Lung (tissue), 12 donors: ENCODE measurements around the gene LIMS2. TPM values are rescaled to one million over a fixed set of nuclear protein-coding genes. Genes with fewer than 3 reads are reported as not detected.

Experiments used
- ATAC-seq: fragments of 200-7000 bp; cut with Tn5 transposase; one replicate; pipeline ENCODE4 v1.9.1; 2020; ENCODE audit warnings: moderate number of reproducible peaks; ENCODE audit not compliant: insufficient read depth, low FRiP score
- DNase-seq, 3 donors: peaks; one replicate each; pipeline ENCODE4 v3.0.0-alpha.2; 2013 to 2017
- H3K27ac ChIP-seq, 2 donors: one replicate each; pipeline ENCODE4 v1.5.1; 2013; ENCODE audit warnings: mild to moderate bottlenecking in 2 of 2, moderate library complexity in 2 of 2, control low read depth in 1 of 2, inconsistent platforms in 1 of 2, low read depth in 1 of 2, low read length in 1 of 2
- H3K27me3 ChIP-seq, 3 donors: one replicate each; pipeline ENCODE4 v1.5.1; 2013; ENCODE audit warnings: low read length in 2 of 3; ENCODE audit not compliant: control insufficient read depth in 3 of 3, insufficient read depth in 3 of 3
- H3K36me3 ChIP-seq, 4 donors: one replicate each; pipeline ENCODE4 v1.5.1; 2013; ENCODE audit warnings: low read length in 4 of 4, mild to moderate bottlenecking in 1 of 4, moderate library complexity in 1 of 4; ENCODE audit not compliant: control insufficient read depth in 4 of 4, insufficient read depth in 4 of 4
- H3K4me1 ChIP-seq, 5 donors: one replicate each; pipeline ENCODE4 v1.5.1; 2013; ENCODE audit warnings: low read length in 5 of 5, mild to moderate bottlenecking in 2 of 5, moderate library complexity in 1 of 5; ENCODE audit not compliant: control insufficient read depth in 5 of 5, insufficient read depth in 5 of 5
- H3K4me3 ChIP-seq: one replicate; pipeline ENCODE4 v1.5.1; 2013; ENCODE audit warnings: mild to moderate bottlenecking, control low read depth, moderate library complexity
- H3K9ac ChIP-seq, 2 donors: one replicate each; pipeline ENCODE4 v1.5.1; 2013; ENCODE audit warnings: low read length in 2 of 2, control low read depth in 1 of 2; ENCODE audit not compliant: insufficient read depth in 1 of 2
- H3K9me3 ChIP-seq, 4 donors: one replicate each; pipeline ENCODE4 v1.5.1; 2013; ENCODE audit warnings: low read length in 3 of 4, mild to moderate bottlenecking in 1 of 4, moderate library complexity in 1 of 4; ENCODE audit not compliant: control insufficient read depth in 4 of 4, insufficient read depth in 3 of 4
- CTCF ChIP-seq: IDR thresholded peaks from 2 replicates; pipeline ENCODE4 v1.5.1; 2012; ENCODE audit warnings: mild to moderate bottlenecking; ENCODE audit errors: control extremely low read depth, extremely low read depth
- WGBS, 2 donors: extraction: QIAGEN DNeasy Blood & Tissue Kit; methylation state at CpG; one replicate each; pipeline ENCODE4 v1.1.7; 2013; 5-methylcytosine and 5-hydroxymethylcytosine counted together
- polyA plus RNA-seq, 2 donors: library from polyadenylated mRNA; stranded (reverse); fragments of 200-250 nt; gene quantifications; one replicate each; pipeline ENCODE4 v1.2.1, GENCODE V29; 2013
- total RNA-seq, 2 donors: library from RNA; depleted of rRNA in 1 of 2; stranded (reverse); fragments of >200 nt in 1 of 2; gene quantifications; one replicate each; pipeline ENCODE4 v1.2.1, GENCODE V29; 2014 to 2021
- donor health status: control.
- donor health status: control.
- donor health status: Bipolar disorder and iron deficiency.
- donor health status: healthy.
- donor health status: DM: yes; HTN: yes; CAD: no.

LIMS2 gene
- total and polyA plus RNA-seq, 4 donors, result 22.2 to 138 (median 80.4) TPM

GRCh38 chr2:127607399-127607908 is 67.9 kb downstream of the LIMS2 start:
- 93 to 95% methylated on average over 9 of the region's 9 CpGs for WGBS, 2 donors
- ATAC-seq (no peak), DNase-seq (no peak)
- no peaks in the 10 kb centered on the region for H3K27me3 ChIP-seq
- H3K27ac ChIP-seq, result no peak overlapping the region
- no peak for TF ChIP-seq CTCF
- H3K9me3 ChIP-seq, result peaks cover 0 to 15% (median 2%) of the 10 kb centered on the region in 4 donors
- H3K9ac ChIP-seq, result no peak overlapping the region
- no peaks in the 10 kb centered on the region for H3K36me3 ChIP-seq
- no peak overlapping the region for H3K4me3 ChIP-seq
- H3K4me1 ChIP-seq, result no peaks in the 10 kb centered on the region

- H3K4me3 ChIP-seq, result no peak overlapping the region
- H3K27ac ChIP-seq, result no peak overlapping the region
- DNase-seq (no peak), ATAC-seq (no peak)
- no peak overlapping the region for H3K9ac ChIP-seq
- H3K36me3 ChIP-seq, result no peaks in the 10 kb centered on the region
- no peaks in the 10 kb centered on the region for H3K27me3 ChIP-seq
- no peaks in the 10 kb centered on the region for H3K4me1 ChIP-seq
- peaks cover 0 to 9% (median 2%) of the 10 kb centered on the region in 4 donors for H3K9me3 ChIP-seq
- no peak for TF ChIP-seq CTCF
- WGBS, 2 donors, result 93 to 95% methylated on average over 17 of the region's 17 CpGs
These were observed 68.5 kb downstream of the LIMS2 start for GRCh38 chr2:127606625-127607398.

DNA sequence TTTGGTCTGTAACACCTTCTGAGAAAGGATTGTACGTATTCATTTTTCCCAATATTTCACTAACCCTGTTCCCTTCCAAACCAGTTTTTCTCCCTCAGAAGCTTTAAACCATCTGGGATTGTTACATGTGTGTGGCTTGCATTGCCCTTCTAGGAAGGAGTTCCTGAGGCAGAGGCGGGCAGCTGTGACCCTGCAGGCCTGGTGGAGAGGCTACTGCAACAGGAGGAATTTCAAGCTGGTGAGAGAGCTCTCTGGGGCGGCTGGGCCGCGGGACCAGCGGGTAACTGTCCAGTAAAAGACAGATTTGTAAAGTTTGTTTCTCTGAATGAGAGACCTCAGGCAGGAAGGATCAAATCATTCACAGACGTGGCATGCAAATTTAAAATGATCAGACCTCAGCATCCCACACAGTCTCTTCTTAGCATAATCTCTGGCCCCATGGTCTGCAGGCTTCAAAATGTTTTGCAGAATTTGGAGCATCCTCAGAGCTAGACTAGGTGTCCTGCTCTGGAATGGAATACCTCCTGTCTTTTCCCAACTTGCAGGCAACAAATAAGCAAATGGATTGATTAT is 69.6 kb downstream of the LIMS2 start:
- TF ChIP-seq CTCF, result no peak
- ATAC-seq, result no peak
- H3K9me3 ChIP-seq, result peaks cover 0 to 1% (median 0%) of the 10 kb centered on the region in 4 donors
- no peak for DNase-seq
- H3K9ac ChIP-seq, result no peak overlapping the region
- no peak overlapping the region for H3K4me3 ChIP-seq
- no peak overlapping the region for H3K27ac ChIP-seq
- H3K27me3 ChIP-seq, result no peaks in the 10 kb centered on the region
- H3K36me3 ChIP-seq, result no peaks in the 10 kb centered on the region
- H3K4me1 ChIP-seq, result no peaks in the 10 kb centered on the region
- 85 to 90% methylated on average over 7 of the region's 7 CpGs for WGBS, 2 donors
